Mammary epithelial cell (primary cell): ENCODE data around the gene SNAP47.

Experiments used
- EZH2 ChIP-seq: IDR thresholded peaks from 2 replicates; pipeline ENCODE4 v1.6.1; 2012; ENCODE audit warnings: low read length, inconsistent platforms, borderline replicate concordance
- TF ChIP-seq, protein P1 (sequence below), 2 donors: IDR thresholded peaks in 1 of 2; conservative IDR thresholded peaks in 1 of 2; 2 replicates each; pipeline ENCODE4 v1.5.1; 2011 to 2012; ENCODE audit warnings: inconsistent platforms in 2 of 2, low read length in 2 of 2, mild to moderate bottlenecking in 2 of 2, control low read depth in 1 of 2, low read depth in 1 of 2; ENCODE audit not compliant: insufficient read depth in 1 of 2; ENCODE audit errors: extremely low read depth in 1 of 2

DNA sequence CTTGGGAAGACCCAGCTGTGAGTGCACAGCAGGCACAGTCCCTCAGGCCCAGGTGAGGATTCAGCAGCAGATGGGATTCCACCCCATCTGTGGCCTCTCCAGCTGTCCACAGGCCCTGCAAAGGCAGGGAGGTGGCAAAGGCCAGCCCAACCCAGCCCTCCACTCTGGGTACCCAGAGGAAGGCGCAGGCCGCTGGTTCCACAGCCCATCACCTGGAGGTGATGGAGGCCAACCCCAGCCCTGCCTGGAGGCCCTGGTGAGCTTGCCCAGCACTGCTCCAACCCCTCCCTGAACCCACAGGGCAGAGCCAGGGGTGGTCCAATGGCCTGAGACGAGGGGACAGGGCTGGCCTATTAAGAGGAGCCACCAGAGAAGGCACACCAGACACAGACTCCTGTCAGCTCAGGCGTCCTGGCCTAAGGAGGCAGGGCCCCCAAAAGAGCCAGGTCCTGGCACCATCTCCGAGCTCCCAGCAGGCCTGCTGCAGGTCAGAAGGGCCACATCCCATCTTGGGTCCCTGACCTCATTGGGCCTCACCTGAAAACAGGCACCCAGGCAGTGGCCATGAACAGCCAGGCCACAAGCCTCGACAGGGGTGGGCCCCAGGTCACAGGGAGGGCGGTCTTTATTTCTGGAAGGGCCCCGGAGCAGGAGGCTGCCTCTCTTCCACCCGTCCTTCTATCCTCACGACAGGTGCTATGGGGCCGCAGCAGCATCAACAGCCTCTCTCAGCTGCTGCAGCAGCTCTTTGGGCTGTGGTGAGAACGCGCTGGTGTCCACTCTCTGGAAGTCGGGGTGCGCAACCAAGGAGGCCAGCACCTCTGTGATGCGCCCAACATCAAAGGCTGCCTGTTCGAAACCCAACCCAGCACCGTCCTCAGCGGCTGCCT lies 3.3 kb upstream of the SNAP47 start:
- TF ChIP-seq, protein P1, sequence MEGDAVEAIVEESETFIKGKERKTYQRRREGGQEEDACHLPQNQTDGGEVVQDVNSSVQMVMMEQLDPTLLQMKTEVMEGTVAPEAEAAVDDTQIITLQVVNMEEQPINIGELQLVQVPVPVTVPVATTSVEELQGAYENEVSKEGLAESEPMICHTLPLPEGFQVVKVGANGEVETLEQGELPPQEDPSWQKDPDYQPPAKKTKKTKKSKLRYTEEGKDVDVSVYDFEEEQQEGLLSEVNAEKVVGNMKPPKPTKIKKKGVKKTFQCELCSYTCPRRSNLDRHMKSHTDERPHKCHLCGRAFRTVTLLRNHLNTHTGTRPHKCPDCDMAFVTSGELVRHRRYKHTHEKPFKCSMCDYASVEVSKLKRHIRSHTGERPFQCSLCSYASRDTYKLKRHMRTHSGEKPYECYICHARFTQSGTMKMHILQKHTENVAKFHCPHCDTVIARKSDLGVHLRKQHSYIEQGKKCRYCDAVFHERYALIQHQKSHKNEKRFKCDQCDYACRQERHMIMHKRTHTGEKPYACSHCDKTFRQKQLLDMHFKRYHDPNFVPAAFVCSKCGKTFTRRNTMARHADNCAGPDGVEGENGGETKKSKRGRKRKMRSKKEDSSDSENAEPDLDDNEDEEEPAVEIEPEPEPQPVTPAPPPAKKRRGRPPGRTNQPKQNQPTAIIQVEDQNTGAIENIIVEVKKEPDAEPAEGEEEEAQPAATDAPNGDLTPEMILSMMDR (conservative IDR thresholded peaks at IDR 0.05 in 1 of 2, IDR thresholded peaks at IDR 0.05 in 1 of 2; ENCODE audit: extremely low read depth in 1 of 2, insufficient read depth in 1 of 2, low read depth in 1 of 2, low read length in 2 of 2): no peak
- TF ChIP-seq EZH2: no peak
